NCI-H2171 treated with DMSO at 0.1 percent for 48 hours (cell line): ENCODE results near the gene COASY.
A peak's percentile ranks its signal among the peaks of the same experiment; 100 is the strongest.

Experiments
- DNase-seq: peaks from one replicate; lab custom pipeline; 2025; lab: John Stamatoyannopoulos, UW

Gene COASY

DNA sequence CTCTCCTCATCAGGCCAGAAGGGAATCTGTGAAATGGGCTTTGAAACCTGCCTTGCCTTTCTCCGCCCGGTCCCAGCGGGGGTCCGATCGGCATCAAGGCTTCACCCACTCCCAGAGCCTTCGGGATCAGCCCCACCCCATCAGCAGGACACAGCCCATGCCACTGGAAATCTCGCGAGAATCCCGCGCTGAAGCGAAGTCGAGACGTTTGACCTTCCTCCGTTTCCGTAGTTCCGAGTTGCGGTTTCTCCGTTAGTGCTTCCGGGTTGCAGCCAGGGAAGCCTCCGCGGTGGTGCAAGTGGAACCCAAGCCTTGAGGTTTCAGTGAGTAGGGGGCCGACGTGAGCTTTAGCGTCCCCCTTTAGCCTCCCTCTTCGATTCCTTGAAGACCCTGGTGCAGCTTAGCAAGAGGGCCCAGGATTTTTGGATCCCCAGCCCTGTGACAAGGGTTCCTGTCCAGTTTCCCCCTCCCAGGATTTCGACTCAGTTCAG lies at the start of gene COASY:
COASY (plus strand) TSS at position 252 of the 491 bp plus-strand sequence. CDS start 475 bp downstream, outside the sequence.
- peak; percentile 97 for DNase-seq

DNA sequence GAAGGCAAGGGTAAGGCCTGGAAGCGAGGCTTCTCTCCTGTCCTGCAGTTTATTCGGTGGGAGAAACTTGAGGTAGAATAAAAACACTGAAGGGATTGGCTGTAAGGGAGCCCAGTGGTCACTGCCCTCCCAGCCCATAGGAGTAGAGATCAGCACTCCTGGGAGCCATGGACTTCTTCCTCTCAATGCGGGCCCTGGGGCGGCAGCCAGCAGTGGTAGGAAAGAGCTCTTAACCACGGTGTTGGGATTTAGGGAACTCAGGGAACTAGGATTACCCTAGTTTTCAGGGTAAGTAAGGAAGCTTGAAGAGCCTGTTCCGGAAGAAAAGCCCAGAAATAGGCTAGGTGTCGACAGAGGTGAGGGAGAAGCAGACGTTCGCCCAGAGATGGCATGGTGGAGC lies 49.7 kb upstream of the COASY start:
- no peak for DNase-seq

DNA sequence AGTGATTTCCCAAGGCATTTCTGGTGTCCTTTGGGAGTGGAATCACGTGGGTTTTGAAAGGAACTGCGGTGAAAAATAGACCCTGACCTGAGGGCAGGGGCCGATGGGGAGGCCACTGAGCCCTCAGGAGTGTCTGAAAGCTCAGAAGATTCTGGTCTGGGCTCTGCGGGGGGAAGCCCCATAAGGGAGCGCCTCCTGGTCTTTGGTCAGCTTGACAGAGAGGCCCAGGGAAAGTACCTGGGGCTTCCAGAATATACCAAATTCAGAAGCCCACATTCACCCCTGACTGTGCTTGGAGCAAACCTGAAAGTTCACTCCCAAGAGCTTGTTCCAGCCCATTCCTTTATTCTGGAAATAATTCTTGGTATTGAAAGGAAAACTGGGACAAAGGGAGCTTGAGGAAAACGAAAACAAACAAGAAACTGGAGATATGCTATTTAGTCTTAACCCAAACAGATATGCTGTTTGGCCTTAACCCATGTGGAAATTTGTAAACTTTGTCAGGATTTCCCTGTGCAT lies 49.2 kb upstream of the COASY start:
- DNase-seq, result no peak

DNA sequence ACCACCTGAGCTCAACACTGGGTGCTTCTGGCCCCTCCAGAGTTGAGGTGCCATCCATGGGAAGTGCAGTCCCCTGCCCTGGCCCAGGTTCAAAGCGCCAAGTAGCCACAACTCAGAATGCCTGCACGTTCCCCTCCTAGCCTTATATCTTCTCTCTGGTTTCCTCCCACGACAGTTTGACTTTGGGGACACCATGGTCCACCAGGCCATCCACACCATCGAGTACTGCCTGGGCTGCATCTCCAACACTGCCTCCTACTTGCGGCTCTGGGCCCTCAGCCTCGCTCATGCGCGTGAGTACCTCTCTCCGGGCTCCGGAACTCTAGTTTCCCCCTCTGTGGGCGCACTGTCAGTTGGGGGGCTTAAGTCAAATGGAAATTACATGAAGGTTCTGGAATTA lies 48.3 kb upstream of the COASY start:
- no peak for DNase-seq

DNA sequence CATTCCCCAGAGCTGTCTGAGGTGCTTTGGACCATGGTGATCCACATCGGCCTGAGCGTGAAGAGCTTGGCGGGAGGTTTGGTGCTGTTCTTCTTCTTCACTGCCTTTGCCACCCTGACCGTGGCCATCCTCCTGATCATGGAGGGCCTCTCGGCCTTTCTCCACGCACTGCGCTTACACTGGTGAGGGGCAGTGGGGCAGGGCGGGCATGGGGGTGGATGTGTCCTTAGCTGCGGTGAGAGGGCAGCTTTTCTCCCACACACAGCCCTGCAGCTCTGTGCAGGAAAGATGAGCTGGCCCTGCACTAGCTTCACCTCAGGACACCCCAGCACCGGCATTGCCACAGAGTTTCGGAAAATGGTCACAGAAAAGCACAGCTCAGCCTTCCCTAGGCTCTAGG lies 47.7 kb upstream of the COASY start:
- no peak for DNase-seq

DNA sequence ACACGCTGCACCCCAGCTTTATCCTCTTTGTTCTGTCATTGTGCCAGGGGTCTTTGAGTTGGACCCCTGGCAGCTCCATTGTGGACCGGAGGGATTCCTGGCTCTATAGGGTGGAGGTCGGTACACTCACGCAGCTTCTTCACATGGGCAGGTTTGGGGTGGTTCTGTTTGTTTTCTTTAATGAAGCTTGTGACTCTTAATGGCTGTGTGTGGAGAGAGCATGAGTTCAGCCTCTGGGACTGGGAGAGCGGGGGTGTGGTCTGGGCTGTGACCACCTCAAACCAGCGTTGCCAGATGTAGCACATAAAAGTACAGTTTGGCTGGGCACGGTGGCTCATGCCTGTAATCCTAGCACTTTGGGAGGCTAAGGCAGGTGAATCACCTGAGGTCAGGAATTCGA lies 47.1 kb upstream of the COASY start:
- DNase-seq, result no peak

DNA sequence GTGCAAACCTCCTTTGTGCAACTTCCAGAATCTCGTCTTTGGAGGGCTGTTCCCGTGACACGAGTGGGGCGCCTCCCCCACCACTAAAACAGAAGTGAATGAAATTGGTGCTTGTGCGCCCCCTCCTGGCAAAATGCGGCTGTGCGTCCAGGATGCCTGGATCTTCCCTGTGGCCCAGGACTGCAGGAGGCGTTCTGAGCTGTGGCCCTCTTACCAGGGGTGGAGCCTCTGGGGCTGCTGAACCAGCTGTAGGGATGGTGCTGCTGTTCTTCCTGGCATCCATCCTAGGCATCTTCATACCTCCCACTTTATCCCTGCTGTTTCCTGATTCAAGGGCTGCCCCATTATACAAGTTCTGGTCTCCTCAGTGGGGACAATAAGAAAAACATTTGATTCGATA lies 44.4 kb upstream of the COASY start:
- peak; percentile 65 for DNase-seq

DNA sequence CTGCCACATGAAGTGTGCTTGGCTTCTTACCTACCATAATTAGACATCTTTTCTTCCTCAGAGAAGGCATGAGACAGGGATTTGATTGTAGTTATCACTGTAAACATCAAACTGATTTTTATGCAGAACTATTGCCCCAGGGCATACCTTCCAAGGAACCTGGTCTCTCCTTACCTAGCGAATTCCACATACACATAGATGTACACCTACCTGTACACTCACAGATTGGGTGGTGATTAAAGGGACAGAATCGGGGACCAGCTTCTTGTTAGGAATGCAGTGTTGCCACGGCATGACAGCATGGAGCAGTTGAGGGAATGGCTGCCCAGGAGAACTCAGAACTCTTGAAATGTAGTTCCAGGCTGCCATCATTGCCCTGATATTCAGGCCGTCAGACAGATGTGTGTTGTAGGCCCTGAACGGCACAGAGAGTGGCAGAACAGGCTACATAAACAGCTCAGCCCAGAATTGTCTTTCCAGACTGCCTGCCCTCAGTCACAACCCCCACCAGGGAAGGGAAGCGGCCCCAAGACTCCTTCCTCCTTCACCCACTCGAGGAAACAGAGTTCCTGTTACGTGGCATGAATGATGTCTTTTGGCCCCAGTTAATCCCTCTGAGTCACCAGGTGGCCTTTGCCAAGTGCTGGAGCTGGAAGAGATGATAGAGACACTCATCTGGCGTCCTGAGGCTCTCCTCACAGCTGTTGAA lies 43.7 kb upstream of the COASY start:
- DNase-seq, result no peak

DNA sequence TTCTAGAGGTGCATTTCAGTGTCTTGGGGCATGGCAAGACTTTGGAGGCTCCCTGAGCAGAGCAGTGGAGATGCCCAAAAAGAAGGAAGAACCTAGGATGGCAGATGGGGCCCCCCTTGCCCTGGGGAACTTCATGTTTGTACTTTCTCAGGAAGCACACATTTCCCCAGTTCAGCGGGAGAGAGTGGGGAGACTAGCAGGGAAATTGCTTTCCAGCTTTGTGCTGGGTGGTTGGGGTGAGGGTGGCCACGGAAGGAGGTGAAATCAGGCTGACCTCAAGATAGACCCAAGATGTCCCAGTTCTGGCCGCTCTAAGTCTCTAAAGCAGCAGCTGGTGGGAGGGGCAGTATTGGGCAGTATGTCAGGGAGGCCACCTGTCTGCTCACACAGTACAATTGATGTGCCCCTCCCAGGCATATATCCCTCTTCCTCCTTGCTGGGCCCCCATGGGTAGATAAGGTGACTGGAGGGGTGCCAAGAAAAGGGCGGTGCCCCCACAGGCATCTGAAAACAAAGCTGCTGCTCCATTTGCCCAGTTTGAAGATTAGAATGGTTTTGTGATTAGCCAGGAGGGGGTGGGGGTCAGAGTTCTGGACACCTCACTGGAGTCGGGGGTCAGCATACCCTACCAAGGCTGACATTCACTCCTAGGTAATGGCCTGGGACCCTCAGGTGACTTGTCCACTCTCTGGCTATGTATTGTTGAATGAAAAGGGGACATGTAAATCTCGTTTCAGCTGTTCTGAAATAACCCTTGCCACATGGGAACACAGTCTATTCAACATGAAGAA lies 43.0 kb upstream of the COASY start:
- DNase-seq, result peak; percentile 66

DNA sequence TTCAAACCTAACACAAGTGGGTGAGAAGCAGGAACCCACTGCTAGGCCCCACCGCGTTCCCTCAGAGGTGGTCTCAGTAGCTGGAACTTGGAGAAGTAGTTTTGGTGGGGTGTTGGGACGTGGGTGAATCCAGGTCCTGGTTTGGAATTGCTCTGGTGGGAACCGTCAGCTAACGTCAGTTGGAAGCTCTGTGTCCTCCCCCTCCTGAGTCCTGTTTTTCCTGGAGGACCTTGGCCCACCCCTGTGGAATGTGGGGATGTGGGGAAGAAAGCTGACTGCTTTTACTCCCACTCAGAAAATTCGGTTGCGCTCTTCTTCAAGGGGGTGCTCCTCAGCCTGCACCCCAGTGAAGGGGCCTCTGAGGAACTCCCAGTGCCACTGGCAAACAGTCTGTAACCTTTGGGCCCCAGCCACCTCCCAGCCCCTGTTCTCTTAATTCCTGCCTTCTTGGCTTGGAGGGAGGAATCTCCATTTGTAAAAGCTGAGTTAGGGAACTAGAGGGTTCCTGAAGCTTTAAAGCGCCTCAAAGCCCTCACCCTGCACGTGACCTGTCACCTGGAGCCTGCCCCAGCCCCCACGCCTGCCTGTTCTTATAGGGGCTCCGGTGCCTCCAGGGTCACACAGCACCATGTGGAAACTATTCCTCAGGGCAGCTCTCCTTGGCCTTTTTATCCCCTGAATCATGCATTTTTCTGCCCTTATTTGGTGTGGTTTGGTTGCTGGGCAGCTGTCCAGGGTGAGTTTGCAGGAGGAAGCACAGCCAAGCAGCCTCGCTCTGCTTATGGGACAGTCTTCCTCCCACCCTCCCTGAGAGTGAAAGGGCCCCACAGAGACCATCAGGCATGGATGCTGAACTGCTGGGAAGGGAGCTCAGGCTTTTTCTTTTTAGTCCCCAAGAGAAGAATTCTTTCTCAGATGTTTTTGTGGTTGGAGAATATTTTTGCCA lies 42.1 kb upstream of the COASY start:
- DNase-seq, result no peak

DNA sequence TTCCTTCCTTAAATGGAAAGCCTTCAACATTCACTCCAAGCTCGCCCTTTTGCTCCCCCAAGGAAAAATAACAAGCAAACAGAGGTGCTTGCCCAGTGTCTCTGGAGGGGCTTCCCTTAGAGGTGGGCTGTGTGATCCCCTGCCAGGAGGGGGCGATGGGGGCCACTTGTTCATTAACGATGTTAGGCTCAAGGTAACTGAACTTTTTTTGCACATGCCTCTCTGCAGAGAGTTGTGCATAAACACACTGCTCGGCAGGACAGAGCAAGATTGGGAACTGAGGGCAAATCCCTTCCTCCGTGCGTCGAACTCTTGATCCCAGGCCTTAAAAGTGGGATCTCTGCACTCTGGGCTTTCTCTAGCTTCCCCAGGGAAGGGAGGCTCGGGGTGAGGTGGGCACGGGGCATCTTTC lies 41.4 kb upstream of the COASY start:
- DNase-seq, result no peak

DNA sequence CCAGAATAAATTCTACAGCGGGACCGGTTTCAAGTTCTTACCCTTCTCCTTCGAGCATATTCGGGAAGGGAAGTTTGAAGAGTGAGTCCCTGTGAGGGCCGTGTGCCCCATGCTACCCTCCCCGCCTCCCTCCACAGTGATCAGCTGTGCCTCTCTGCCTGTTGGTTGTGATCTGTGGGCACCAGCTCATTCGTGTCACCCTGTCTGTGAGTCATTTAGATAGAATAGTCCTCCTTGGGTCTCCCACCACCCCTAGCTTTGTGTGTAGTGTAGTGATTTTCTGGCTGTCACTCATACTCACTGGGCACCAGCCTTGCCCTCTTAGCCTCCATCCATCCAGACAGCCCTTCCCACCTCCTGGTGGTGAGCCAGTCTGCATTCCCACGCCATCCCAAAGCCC lies 40.9 kb upstream of the COASY start:
- no peak for DNase-seq

DNA sequence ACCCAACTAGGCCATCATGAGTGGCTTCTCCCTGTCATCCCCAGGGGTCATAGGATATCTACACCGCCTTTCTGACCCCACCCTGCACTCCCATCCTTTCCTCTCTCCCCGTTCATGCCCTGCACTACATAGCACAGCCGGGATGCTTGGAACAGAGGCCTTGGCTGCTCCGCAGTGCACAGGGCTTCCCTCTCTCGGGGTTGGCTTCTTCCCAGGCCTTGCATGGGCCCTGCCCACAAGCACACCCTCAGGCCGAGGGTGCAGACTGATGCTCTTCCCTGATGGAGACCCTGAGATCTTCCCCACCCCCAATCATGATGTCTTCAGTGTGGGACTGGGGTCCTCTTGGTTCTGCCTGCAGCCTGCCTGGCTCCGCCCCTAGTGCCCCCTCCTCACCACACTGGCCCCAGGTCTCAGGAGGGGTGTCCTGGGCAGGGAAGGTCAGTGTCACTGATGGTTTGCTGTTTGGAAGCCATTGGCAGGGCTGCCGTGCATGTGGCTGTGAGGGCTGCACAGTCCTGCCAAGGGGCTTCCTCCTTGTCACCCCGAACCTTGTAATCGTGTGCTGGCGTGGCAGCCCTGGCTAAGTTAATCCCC lies 40.2 kb upstream of the COASY start:
- DNase-seq, result no peak

DNA sequence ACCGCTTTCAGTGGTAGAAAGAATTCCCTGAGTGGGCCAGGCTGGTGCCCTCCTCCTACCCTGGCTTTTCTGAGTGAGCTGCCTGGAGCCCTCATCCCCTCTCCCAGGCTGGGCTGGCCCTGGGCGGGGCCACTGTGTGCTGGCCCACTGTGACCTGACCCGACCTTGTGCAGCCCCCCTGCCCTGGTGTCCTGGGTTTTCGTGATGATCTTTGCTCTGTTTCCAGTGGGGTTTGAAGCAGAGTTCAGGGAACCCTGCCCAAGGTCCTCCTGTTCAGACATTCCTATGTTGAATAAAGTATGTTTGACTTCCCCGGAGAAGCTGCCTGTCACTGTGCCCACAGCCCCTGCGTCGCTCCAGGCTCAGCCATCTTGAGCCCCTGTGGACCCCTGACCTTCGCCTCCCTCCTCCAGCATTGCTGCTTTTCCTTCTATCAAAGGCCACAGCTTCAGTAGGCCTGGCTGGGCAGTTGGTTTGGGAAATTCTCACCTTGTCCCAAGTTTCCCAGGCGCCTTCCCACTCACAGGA lies 39.6 kb upstream of the COASY start:
- no peak for DNase-seq

DNA sequence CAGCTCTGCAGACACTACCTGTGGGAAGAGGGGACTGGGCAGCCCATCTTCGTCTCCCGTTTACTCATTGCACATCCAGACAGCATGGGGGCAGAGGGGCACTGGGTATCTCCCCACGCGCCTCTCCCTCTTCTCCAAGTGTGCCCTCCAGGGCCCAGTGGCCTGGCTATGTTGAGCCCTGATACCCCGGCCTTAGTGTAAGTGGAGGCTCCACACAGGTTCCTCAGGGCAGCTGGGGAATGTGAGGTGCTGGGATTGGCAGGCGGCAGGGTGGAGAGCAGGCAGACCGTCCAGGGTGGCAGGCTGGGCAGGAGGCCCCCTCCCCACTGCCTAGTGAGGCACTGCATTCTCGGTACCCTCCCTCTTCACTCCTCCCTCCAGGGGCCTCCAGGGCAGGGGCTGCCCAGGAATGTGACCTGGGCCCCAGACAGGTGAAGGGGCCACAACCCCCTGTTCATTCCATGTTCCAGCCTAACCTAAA lies 39.1 kb upstream of the COASY start:
- no peak for DNase-seq

DNA sequence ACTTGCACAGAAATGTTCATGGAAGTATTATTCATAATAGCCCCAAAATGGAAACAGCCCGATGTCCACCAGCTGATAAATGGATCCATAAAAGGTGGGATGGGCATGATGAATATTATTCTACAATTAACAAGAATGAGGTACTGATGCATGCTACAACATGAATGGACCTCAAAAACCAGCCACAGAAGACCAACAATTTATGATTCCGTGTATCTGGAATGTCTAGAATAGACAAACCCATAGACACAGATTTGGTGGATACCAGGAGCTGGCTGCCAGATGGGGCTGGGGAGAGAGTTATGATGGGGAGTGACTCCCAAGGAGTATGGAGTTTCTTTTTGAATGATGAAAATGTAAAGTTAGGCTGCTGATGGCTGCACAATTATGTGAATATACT lies 36.7 kb upstream of the COASY start:
- DNase-seq, result no peak

DNA sequence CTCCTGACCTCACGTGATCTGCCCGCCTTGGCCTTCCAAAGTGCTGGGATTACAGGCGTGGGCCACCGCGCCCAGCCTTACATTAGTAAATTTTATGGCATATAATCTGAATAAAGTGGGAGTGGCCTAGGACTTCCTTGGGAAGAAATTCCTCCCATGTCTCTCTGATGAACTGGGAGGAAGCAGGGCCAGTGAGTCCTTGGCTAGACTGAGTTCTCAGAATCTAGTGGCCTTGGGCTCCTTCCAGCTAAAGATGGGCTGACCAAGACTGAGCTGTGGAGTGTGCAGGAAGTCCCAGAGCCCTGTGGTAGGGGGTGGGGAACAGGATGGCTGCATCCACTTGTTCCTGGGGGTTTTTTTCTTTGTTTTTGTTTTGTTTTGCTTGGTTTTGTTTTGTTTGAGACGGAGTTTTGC lies 35.9 kb upstream of the COASY start:
- no peak for DNase-seq

DNA sequence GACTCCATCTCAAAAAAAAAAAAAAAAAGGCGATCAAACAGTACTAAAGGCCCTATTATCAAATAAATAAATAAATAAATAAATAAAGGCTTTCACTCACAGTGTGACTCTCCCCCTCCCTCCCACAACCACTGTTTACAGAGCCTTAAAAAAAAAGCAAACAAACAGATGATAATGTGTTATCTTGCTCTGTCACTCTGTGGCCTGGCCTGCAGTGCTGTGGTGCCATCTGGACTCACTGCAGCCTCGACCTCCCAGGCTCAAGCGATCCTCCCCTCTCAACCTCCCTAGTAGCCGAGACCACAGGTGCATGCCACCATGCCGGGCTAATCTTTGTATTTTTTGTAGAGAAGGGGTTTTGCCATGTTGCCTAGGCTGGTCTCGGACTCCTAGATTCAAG lies 34.0 kb upstream of the COASY start:
- DNase-seq, result no peak

DNA sequence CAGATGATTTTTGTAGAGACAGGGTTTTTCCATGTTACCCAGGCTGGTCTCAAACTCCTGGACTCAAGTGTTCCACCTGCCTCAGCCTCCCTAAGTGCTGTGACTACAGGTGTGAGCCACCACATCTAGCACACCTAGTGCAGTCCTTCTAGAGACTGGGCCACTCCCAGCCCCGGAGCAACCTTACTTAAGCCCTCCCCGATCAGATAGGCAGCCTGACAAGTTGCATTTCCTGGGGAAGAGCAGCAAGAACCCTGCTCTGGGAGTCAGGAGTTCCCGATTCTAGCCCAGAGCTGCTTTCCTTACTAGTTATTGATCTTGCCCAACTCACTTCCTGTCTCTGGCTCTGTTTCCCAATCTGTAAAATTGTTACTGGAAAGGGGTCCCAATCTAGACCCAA lies 32.9 kb upstream of the COASY start:
- DNase-seq, result no peak

DNA sequence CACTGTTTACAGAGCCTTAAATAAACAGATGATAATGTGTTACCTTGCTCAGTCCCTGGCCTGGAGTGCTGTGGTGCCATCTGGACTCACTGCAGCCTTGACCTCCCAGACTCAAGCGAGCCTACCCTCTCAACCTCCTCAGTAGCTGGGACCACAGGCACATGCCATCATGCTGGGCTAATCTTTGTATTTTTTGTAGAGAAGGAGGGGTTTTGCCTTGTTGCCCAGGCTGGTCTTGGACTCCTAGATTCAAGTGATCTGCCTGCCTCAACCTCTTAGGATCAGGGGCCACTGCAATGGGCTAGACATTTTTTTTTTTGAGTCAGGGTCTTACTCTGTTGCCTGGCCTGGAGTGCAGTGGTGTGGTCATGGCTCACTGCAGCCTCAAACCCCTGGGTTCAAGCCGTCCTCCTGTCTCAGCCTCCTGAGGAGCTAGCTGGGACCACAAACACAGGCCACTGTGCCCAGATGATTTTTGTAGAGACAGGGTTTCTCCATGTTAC lies 30.9 kb upstream of the COASY start:
- no peak for DNase-seq
